Activated naive CD8-positive, alpha-beta T cell treated with anti-CD3 and anti-CD28 coated beads, Interleukin-2, amount 50 U/mL, for 16 hours (primary cell): ENCODE results near the gene FILIP1.
"Not testable (repeated sequence)": the region's sequence is repeated elsewhere in the genome, so short reads cannot be mapped to it uniquely, and the experiment has no call there.

Experiments used
- DNase-seq: peaks from one replicate; pipeline ENCODE4 v3.0.0-alpha.2; 2020; ENCODE audit warnings: low read depth, low spot score

The FILIP1 gene

GRCh38 chr6:75419980-75420379 is 73.6 kb downstream of the FILIP1 start:
- no peak for DNase-seq

- no peak for DNase-seq
Measured at GRCh38 chr6:75419416-75419815, 74.2 kb downstream of the FILIP1 start.

- no peak for DNase-seq
Measured at GRCh38 chr6:75418233-75418632, 75.4 kb downstream of the FILIP1 start.

GRCh38 chr6:75416443-75416842 is 77.2 kb downstream of the FILIP1 start:
- no peak for DNase-seq

GRCh38 chr6:75415804-75416203 is 77.8 kb downstream of the FILIP1 start:
- DNase-seq = no peak

- no peak for DNase-seq
Measured at GRCh38 chr6:75414445-75415021, 79.1 kb downstream of the FILIP1 start.

GRCh38 chr6:75412969-75413662 is 80.5 kb downstream of the FILIP1 start:
- DNase-seq = no peak

- DNase-seq = not testable (repeated sequence)
Measured at GRCh38 chr6:75410564-75410963, 83.0 kb downstream of the FILIP1 start.

- no peak for DNase-seq
Measured at GRCh38 chr6:75409928-75410327, 83.7 kb downstream of the FILIP1 start.

GRCh38 chr6:75409286-75409685 is 84.3 kb downstream of the FILIP1 start:
- DNase-seq = no peak

- DNase-seq = no peak
Measured at GRCh38 chr6:75403563-75404080, 90.0 kb downstream of the FILIP1 start.

GRCh38 chr6:75402296-75402695 is 91.3 kb downstream of the FILIP1 start:
- DNase-seq = no peak

GRCh38 chr6:75397656-75398465 is 95.7 kb downstream of the FILIP1 start:
- DNase-seq = no peak

- no peak for DNase-seq
Measured at GRCh38 chr6:75397171-75397570, 96.4 kb downstream of the FILIP1 start.

GRCh38 chr6:75396005-75396800 is 97.4 kb downstream of the FILIP1 start:
- no peak for DNase-seq

GRCh38 chr6:75393806-75394205 is 99.8 kb downstream of the FILIP1 start:
- no peak for DNase-seq

GRCh38 chr6:75391276-75391675 is 102.3 kb downstream of the FILIP1 start:
- no peak for DNase-seq

GRCh38 chr6:75386050-75386770 is 107.4 kb downstream of the FILIP1 start:
- no peak for DNase-seq

GRCh38 chr6:75384116-75384515 is 109.5 kb downstream of the FILIP1 start:
- no peak for DNase-seq

- DNase-seq = no peak
Measured at GRCh38 chr6:75382634-75382900, 111.0 kb downstream of the FILIP1 start.
